Stimulated activated CD4-positive, alpha-beta T cell treated with anti-CD3 and anti-CD28 coated beads, Interleukin-1b, Interleukin-23, amount 100 ng/mL, for 4 hours (primary cell): Measurements from ENCODE around the gene ERP27.
A peak's percentile ranks its signal among the peaks of the same experiment; 100 is the strongest.

ENCODE experiments used
- DNase-seq, 2 donors: peaks; one replicate each; pipeline ENCODE4 v3.0.0-alpha.2; 2020; ENCODE audit warnings: low read depth in 2 of 2

Gene ERP27

GRCh38 chr12:14903386-14904098, 34.8 kb downstream of the ERP27 start:
- no peak for DNase-seq

- DNase-seq = no peak
Measured at GRCh38 chr12:14902465-14902864, 35.9 kb downstream of the ERP27 start.

GRCh38 chr12:14901228-14901562, 37.1 kb downstream of the ERP27 start:
- DNase-seq = no peak

GRCh38 chr12:14900521-14901227, 37.7 kb downstream of the ERP27 start:
- no peak for DNase-seq

- DNase-seq = no peak
Measured at GRCh38 chr12:14896521-14897169, 41.7 kb downstream of the ERP27 start.

- DNase-seq = no peak
Measured at GRCh38 chr12:14893506-14894250, 44.7 kb downstream of the ERP27 start.

GRCh38 chr12:14892726-14893505, 45.4 kb downstream of the ERP27 start:
- no peak for DNase-seq

GRCh38 chr12:14890701-14891100, 47.6 kb downstream of the ERP27 start:
- no peak for DNase-seq

GRCh38 chr12:14886271-14886670, 52.1 kb downstream of the ERP27 start:
- DNase-seq = no peak

GRCh38 chr12:14885718-14886221, 52.6 kb downstream of the ERP27 start, which contains the start of gene MGP:
MGP (minus strand) TSS chr12:14885854; CDS start chr12:14885791, 63 bp downstream.
- no peak for DNase-seq

GRCh38 chr12:14884458-14884878, 53.9 kb downstream of the ERP27 start:
- DNase-seq = peak; percentile 56 to 71

GRCh38 chr12:14883686-14884085, 54.7 kb downstream of the ERP27 start:
- DNase-seq = no peak

- no peak for DNase-seq
Measured at GRCh38 chr12:14880890-14881453, 57.4 kb downstream of the ERP27 start.

GRCh38 chr12:14879222-14879933, 59.0 kb downstream of the ERP27 start:
- no peak for DNase-seq

GRCh38 chr12:14878488-14878887, 59.8 kb downstream of the ERP27 start:
- DNase-seq = no peak

GRCh38 chr12:14876833-14877232, 61.5 kb downstream of the ERP27 start:
- no peak for DNase-seq

GRCh38 chr12:14874882-14875281, 63.5 kb downstream of the ERP27 start:
- no peak for DNase-seq

GRCh38 chr12:14873440-14874185, 64.7 kb downstream of the ERP27 start:
- no peak for DNase-seq

- no peak for DNase-seq
Measured at GRCh38 chr12:14871886-14872285, 66.5 kb downstream of the ERP27 start.
